HEK293 (cell line): ENCODE measurements around the gene BLOC1S5.

Source experiments
- CTCF ChIA-PET: fragments of 350-600 bp; formaldehyde crosslinking; extraction: SDS; loops from one replicate; lab custom pipeline; 2021; ENCODE audit warnings: antibody characterized with exemption; lab: Yijun Ruan, JAX
- POLR2A ChIA-PET: fragments of 300-600 bp; formaldehyde crosslinking; extraction: SDS; loops from one replicate; lab custom pipeline; 2020; ENCODE audit warnings: antibody characterized with exemption, inconsistent platforms; lab: Yijun Ruan, JAX
- H3K27ac ChIP-seq: fragments of 200-500 bp; sonication (Bioruptor generic); 2 replicates; pipeline ENCODE4 v1.5.1; 2014; ENCODE audit warnings: low read depth, low read length, control low read depth, inconsistent platforms; ENCODE audit errors: extremely low read depth
- H3K36me3 ChIP-seq, 2 experiments: fragments of 200-500 bp in 1 of 2; sonication (Bioruptor generic) in 1 of 2; 1 replicate in 1 of 2; 2 replicates in 1 of 2; pipeline ENCODE4 v1.5.1; 2014 to 2017; ENCODE audit warnings: inconsistent platforms in 2 of 2, low read length in 2 of 2; ENCODE audit not compliant: control insufficient read depth in 2 of 2, insufficient read depth in 1 of 2
- H3K4me1 ChIP-seq: fragments of 200-500 bp; sonication (Bioruptor generic); 2 replicates; pipeline ENCODE4 v1.5.1; 2014; ENCODE audit warnings: mild to moderate bottlenecking, low read length, inconsistent platforms; ENCODE audit not compliant: control insufficient read depth, insufficient read depth
- H3K4me3 ChIP-seq: 2 replicates; pipeline ENCODE4 v1.5.1; 2011; ENCODE audit warnings: low read depth, mild to moderate bottlenecking, control low read depth, low read length, moderate library complexity
- H3K9me3 ChIP-seq: fragments of 200-500 bp; sonication (Bioruptor generic); 2 replicates; pipeline ENCODE4 v1.5.1; 2014; ENCODE audit warnings: low read depth, low read length, inconsistent platforms; ENCODE audit not compliant: control insufficient read depth, insufficient read depth
- BCL11A ChIP-seq: fragments of 450-650 bp; formaldehyde crosslinking; IDR thresholded peaks from 2 replicates; pipeline ENCODE4 v1.5.1; 2016; ENCODE audit warnings: low read depth, missing biosample characterization, missing genetic modification characterization
- GLIS1 ChIP-seq: fragments of 450-650 bp; formaldehyde crosslinking; IDR thresholded peaks from 2 replicates; pipeline ENCODE4 v1.5.1; 2016; ENCODE audit warnings: missing biosample characterization, missing genetic modification characterization
- IKZF3 ChIP-seq: fragments of 450-650 bp; IDR thresholded peaks from 2 replicates; pipeline ENCODE4 v1.5.0; 2018; ENCODE audit warnings: missing biosample characterization, mild to moderate bottlenecking, missing genetic modification characterization, moderate library complexity
- KLF8 ChIP-seq: fragments of 450-650 bp; formaldehyde crosslinking; IDR thresholded peaks from 2 replicates; pipeline ENCODE4 v1.5.1; 2016; ENCODE audit warnings: missing biosample characterization, missing genetic modification characterization
- SALL2 ChIP-seq: fragments of 450-650 bp; formaldehyde crosslinking; IDR thresholded peaks from 2 replicates; pipeline ENCODE4 v1.5.0; 2017; ENCODE audit warnings: missing biosample characterization, mild to moderate bottlenecking, missing genetic modification characterization, borderline replicate concordance
- YY2 ChIP-seq: fragments of 450-650 bp; formaldehyde crosslinking; IDR thresholded peaks from 2 replicates; pipeline ENCODE4 v1.5.1; 2016; ENCODE audit warnings: missing biosample characterization, missing genetic modification characterization
- ZBTB21 ChIP-seq: fragments of 450-650 bp; formaldehyde crosslinking; IDR thresholded peaks from 2 replicates; pipeline ENCODE4 v1.5.1; 2017; ENCODE audit warnings: missing biosample characterization, missing genetic modification characterization
- ZFHX2 ChIP-seq: fragments of 450-650 bp; formaldehyde crosslinking; conservative IDR thresholded peaks from 2 replicates; pipeline ENCODE4 v1.5.1; 2016; ENCODE audit warnings: missing biosample characterization, missing genetic modification characterization
- ZNF114 ChIP-seq: fragments of 450-650 bp; formaldehyde crosslinking; IDR thresholded peaks from 2 replicates; pipeline ENCODE4 v1.5.0; 2017; ENCODE audit warnings: missing biosample characterization, missing genetic modification characterization
- ZNF121 ChIP-seq: fragments of 450-650 bp; formaldehyde crosslinking; IDR thresholded peaks from 2 replicates; pipeline ENCODE4 v1.5.1; 2016; ENCODE audit warnings: missing biosample characterization, missing genetic modification characterization
- ZNF2 ChIP-seq: fragments of 450-650 bp; formaldehyde crosslinking; IDR thresholded peaks from 2 replicates; pipeline ENCODE4 v1.5.1; 2016; ENCODE audit warnings: missing biosample characterization, missing genetic modification characterization
- ZNF24 ChIP-seq: fragments of 450-650 bp; formaldehyde crosslinking; IDR thresholded peaks from 2 replicates; pipeline ENCODE4 v1.5.1; 2016; ENCODE audit warnings: missing biosample characterization, missing genetic modification characterization
- ZNF394 ChIP-seq: fragments of 450-650 bp; formaldehyde crosslinking; IDR thresholded peaks from 2 replicates; pipeline ENCODE4 v1.5.1; 2016; ENCODE audit warnings: missing biosample characterization, missing genetic modification characterization, mild to moderate bottlenecking, moderate library complexity, borderline replicate concordance
- ZNF416 ChIP-seq: fragments of 450-650 bp; formaldehyde crosslinking; IDR thresholded peaks from 2 replicates; pipeline ENCODE4 v1.5.1; 2016; ENCODE audit warnings: missing biosample characterization, missing genetic modification characterization
- ZNF423 ChIP-seq: fragments of 450-650 bp; formaldehyde crosslinking; IDR thresholded peaks from 2 replicates; pipeline ENCODE4 v1.5.1; 2016; ENCODE audit warnings: missing biosample characterization, missing genetic modification characterization
- ZNF501 ChIP-seq: fragments of 450-650 bp; formaldehyde crosslinking; IDR thresholded peaks from 2 replicates; pipeline ENCODE4 v1.5.1; 2016; ENCODE audit warnings: missing biosample characterization, missing genetic modification characterization
- ZNF530 ChIP-seq: fragments of 450-650 bp; formaldehyde crosslinking; IDR thresholded peaks from 2 replicates; pipeline ENCODE4 v1.5.1; 2016; ENCODE audit warnings: low read depth, missing biosample characterization, missing genetic modification characterization
- ZNF555 ChIP-seq: fragments of 450-650 bp; formaldehyde crosslinking; conservative IDR thresholded peaks from 2 replicates; pipeline ENCODE4 v1.5.1; 2017; ENCODE audit warnings: missing biosample characterization, mild to moderate bottlenecking, missing genetic modification characterization, inconsistent platforms
- ZNF600 ChIP-seq: fragments of 450-650 bp; formaldehyde crosslinking; IDR thresholded peaks from 2 replicates; pipeline ENCODE4 v1.5.1; 2016; ENCODE audit warnings: missing biosample characterization, missing genetic modification characterization
- ZNF629 ChIP-seq: fragments of 450-650 bp; formaldehyde crosslinking; IDR thresholded peaks from 2 replicates; pipeline ENCODE4 v1.5.1; 2017; ENCODE audit warnings: missing biosample characterization, missing genetic modification characterization
- ZNF654 ChIP-seq: fragments of 450-650 bp; formaldehyde crosslinking; IDR thresholded peaks from 2 replicates; pipeline ENCODE4 v1.5.1; 2016; ENCODE audit warnings: low read depth, missing biosample characterization, missing genetic modification characterization
- ZNF660 ChIP-seq: fragments of 450-650 bp; IDR thresholded peaks from 2 replicates; pipeline ENCODE4 v1.5.1; 2018; ENCODE audit warnings: missing biosample characterization, mild to moderate bottlenecking, missing genetic modification characterization
- ZNF747 ChIP-seq: fragments of 450-650 bp; formaldehyde crosslinking; IDR thresholded peaks from 2 replicates; pipeline ENCODE4 v1.5.1; 2016; ENCODE audit warnings: missing biosample characterization, missing genetic modification characterization
- ZSCAN23 ChIP-seq: fragments of 450-650 bp; formaldehyde crosslinking; IDR thresholded peaks from 2 replicates; pipeline ENCODE4 v1.5.1; 2016; ENCODE audit warnings: missing biosample characterization, missing genetic modification characterization
- ZXDB ChIP-seq: fragments of 450-650 bp; formaldehyde crosslinking; IDR thresholded peaks from 2 replicates; pipeline ENCODE4 v1.5.1; 2016; ENCODE audit warnings: missing biosample characterization, missing genetic modification characterization
- TF ChIP-seq, protein P1 (sequence below): fragments of 450-650 bp; formaldehyde crosslinking; IDR thresholded peaks from 2 replicates; pipeline ENCODE4 v1.5.1; 2016; ENCODE audit warnings: missing biosample characterization, missing genetic modification characterization, borderline replicate concordance
- TF ChIP-seq, protein P2 (sequence below): fragments of 450-650 bp; formaldehyde crosslinking; IDR thresholded peaks from 2 replicates; pipeline ENCODE4 v1.5.1; 2016; ENCODE audit warnings: missing biosample characterization, missing genetic modification characterization
- TF ChIP-seq, protein P3 (sequence below): fragments of 450-650 bp; formaldehyde crosslinking; IDR thresholded peaks from 2 replicates; pipeline ENCODE4 v1.5.1; 2016; ENCODE audit warnings: missing biosample characterization, missing genetic modification characterization
- TF ChIP-seq, protein P4 (sequence below): fragments of 450-650 bp; formaldehyde crosslinking; IDR thresholded peaks from 2 replicates; pipeline ENCODE4 v1.5.1; 2016; ENCODE audit warnings: missing biosample characterization, missing genetic modification characterization
- TF ChIP-seq, protein P5 (sequence below): fragments of 450-650 bp; IDR thresholded peaks from 2 replicates; pipeline ENCODE4 v1.5.1; 2018; ENCODE audit warnings: missing biosample characterization, missing genetic modification characterization
- TF ChIP-seq, protein P6 (sequence below): fragments of 450-650 bp; formaldehyde crosslinking; IDR thresholded peaks from 2 replicates; pipeline ENCODE4 v1.5.1; 2016; ENCODE audit warnings: missing biosample characterization, missing genetic modification characterization

BLOC1S5 gene

DNA sequence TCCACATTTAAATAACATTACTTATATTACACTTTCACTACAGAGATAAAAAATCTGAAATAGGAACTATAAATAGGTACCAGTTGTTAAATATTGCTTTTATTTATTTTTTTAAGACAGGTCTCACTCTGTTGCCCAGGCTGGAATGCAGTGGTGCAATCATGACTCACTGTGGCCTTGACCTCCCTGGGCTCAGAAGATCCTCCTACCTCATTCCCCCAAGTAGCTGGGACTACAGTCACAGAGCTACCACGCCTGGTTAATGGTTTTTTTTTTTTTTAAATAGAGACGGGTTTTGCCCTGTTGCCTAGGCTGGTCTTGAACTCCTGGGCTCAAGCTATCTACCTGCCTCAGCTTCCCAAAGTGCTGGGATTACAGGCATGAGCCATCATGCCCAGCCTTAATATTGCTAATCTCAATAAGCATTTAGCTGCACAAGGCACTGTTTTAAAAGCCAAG lies 20.9 kb upstream of the BLOC1S5 start:
- no peaks in the 10 kb centered on the region for H3K9me3 ChIP-seq
- peaks cover 14 to 33% of the 10 kb centered on the region in 2 experiments for H3K36me3 ChIP-seq
- ChIA-PET CTCF (interaction anchor here (0.6 to 0.9 kb wide), 4 partner anchors 17 to 1328 kb away, joined by 3 to 4 read pairs (median 4); partner anchors contain the start of gene EEF1E1), POLR2A (interaction anchor here (0.7 to 2.2 kb wide), 7 partner anchors 9 to 359 kb away, joined by 3 to 19 read pairs (median 5); partner anchors contain the start of genes BLOC1S5, BMP6 and EEF1E1)
- H3K4me1 ChIP-seq: peaks cover 21% of the 10 kb centered on the region
- no peak overlapping the region for H3K4me3 ChIP-seq
- no peak overlapping the region for H3K27ac ChIP-seq
- TF ChIP-seq, protein P1, sequence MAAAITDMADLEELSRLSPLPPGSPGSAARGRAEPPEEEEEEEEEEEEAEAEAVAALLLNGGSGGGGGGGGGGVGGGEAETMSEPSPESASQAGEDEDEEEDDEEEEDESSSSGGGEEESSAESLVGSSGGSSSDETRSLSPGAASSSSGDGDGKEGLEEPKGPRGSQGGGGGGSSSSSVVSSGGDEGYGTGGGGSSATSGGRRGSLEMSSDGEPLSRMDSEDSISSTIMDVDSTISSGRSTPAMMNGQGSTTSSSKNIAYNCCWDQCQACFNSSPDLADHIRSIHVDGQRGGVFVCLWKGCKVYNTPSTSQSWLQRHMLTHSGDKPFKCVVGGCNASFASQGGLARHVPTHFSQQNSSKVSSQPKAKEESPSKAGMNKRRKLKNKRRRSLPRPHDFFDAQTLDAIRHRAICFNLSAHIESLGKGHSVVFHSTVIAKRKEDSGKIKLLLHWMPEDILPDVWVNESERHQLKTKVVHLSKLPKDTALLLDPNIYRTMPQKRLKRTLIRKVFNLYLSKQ (tag by site-specific recombination): no peak
- TF ChIP-seq ZNF660 (tag by site-specific recombination) (peak; percentile 78), ZNF114 (tag by site-specific recombination) (no peak), KLF8 (tag by site-specific recombination) (peak; percentile 55; the same call in 1 of the 2 replicates), ZNF2 (peak; percentile 69), ZBTB21 (tag by site-specific recombination) (0 out of 2 replicates have a peak, but pooled peaks have one; percentile 17), IKZF3 (peak; percentile 58), ZNF416 (tag by site-specific recombination) (no peak), ZNF654 (tag by site-specific recombination) (no peak), ZNF121 (tag by site-specific recombination) (0 out of 2 replicates have a peak, but pooled peaks have one; percentile 49), ZNF24 (tag by site-specific recombination) (0 out of 2 replicates have a peak, but pooled peaks have one; percentile 46), BCL11A (tag by site-specific recombination) (0 out of 2 replicates have a peak, but pooled peaks have one; percentile 24), ZNF394 (tag by site-specific recombination) (no peak), YY2 (no peak), ZSCAN23 (0 out of 2 replicates have a peak, but pooled peaks have one; percentile 34), ZNF423 (tag by site-specific recombination) (no peak), ZNF600 (tag by site-specific recombination) (peak; percentile 54; the same call in 1 of the 2 replicates), ZXDB (tag by site-specific recombination) (peak; percentile 60), ZNF530 (no peak), ZFHX2 (0 out of 2 replicates have a peak, but pooled peaks have one; percentile 17), ZNF629 (peak; percentile 82), SALL2 (tag by site-specific recombination) (no peak), ZNF501 (tag by site-specific recombination) (no peak), GLIS1 (tag by site-specific recombination) (peak; percentile 92), ZNF747 (tag by site-specific recombination) (no peak), ZNF555 (tag by site-specific recombination) (no peak)
- TF ChIP-seq, protein P2, sequence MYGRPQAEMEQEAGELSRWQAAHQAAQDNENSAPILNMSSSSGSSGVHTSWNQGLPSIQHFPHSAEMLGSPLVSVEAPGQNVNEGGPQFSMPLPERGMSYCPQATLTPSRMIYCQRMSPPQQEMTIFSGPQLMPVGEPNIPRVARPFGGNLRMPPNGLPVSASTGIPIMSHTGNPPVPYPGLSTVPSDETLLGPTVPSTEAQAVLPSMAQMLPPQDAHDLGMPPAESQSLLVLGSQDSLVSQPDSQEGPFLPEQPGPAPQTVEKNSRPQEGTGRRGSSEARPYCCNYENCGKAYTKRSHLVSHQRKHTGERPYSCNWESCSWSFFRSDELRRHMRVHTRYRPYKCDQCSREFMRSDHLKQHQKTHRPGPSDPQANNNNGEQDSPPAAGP (tag by site-specific recombination): peak; percentile 53; the same call in 1 of the 2 replicates
- TF ChIP-seq, protein P3, sequence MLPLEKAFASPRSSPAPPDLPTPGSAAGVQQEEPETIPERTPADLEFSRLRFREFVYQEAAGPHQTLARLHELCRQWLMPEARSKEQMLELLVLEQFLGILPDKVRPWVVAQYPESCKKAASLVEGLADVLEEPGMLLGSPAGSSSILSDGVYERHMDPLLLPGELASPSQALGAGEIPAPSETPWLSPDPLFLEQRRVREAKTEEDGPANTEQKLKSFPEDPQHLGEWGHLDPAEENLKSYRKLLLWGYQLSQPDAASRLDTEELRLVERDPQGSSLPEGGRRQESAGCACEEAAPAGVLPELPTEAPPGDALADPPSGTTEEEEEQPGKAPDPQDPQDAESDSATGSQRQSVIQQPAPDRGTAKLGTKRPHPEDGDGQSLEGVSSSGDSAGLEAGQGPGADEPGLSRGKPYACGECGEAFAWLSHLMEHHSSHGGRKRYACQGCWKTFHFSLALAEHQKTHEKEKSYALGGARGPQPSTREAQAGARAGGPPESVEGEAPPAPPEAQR: no peak
- TF ChIP-seq, protein P4, sequence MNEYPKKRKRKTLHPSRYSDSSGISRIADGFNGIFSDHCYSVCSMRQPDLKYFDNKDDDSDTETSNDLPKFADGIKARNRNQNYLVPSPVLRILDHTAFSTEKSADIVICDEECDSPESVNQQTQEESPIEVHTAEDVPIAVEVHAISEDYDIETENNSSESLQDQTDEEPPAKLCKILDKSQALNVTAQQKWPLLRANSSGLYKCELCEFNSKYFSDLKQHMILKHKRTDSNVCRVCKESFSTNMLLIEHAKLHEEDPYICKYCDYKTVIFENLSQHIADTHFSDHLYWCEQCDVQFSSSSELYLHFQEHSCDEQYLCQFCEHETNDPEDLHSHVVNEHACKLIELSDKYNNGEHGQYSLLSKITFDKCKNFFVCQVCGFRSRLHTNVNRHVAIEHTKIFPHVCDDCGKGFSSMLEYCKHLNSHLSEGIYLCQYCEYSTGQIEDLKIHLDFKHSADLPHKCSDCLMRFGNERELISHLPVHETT (tag by site-specific recombination): peak; percentile 88; the same call in 1 of the 2 replicates
- TF ChIP-seq, protein P5, sequence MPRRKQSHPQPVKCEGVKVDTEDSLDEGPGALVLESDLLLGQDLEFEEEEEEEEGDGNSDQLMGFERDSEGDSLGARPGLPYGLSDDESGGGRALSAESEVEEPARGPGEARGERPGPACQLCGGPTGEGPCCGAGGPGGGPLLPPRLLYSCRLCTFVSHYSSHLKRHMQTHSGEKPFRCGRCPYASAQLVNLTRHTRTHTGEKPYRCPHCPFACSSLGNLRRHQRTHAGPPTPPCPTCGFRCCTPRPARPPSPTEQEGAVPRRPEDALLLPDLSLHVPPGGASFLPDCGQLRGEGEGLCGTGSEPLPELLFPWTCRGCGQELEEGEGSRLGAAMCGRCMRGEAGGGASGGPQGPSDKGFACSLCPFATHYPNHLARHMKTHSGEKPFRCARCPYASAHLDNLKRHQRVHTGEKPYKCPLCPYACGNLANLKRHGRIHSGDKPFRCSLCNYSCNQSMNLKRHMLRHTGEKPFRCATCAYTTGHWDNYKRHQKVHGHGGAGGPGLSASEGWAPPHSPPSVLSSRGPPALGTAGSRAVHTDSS (tag by site-specific recombination): no peak
- TF ChIP-seq, protein P6, sequence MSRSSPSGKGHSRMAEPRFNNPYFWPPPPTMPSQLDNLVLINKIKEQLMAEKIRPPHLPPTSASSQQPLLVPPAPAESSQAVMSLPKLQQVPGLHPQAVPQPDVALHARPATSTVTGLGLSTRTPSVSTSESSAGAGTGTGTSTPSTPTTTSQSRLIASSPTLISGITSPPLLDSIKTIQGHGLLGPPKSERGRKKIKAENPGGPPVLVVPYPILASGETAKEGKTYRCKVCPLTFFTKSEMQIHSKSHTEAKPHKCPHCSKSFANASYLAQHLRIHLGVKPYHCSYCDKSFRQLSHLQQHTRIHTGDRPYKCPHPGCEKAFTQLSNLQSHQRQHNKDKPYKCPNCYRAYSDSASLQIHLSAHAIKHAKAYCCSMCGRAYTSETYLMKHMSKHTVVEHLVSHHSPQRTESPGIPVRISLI: peak; percentile 90
